Stimulated activated CD4-positive, alpha-beta T cell treated with anti-CD3 and anti-CD28 coated beads, Interleukin-4, amount 100 ng/mL, for 48 hours (primary cell): ENCODE data around the gene SEC14L5.
"Not testable (repeated sequence)": the region's sequence is repeated elsewhere in the genome, so short reads cannot be mapped to it uniquely, and the experiment has no call there.

Experiments used
- DNase-seq, 2 donors: peaks; one replicate each; pipeline ENCODE4 v3.0.0-alpha.2; 2020; ENCODE audit warnings: low read depth in 2 of 2

SEC14L5 gene

GRCh38 chr16:4949986-4950385, 8.1 kb upstream of the SEC14L5 start:
- DNase-seq: no peak

- DNase-seq: not testable (repeated sequence)
Measured at GRCh38 chr16:4951583-4951982, 6.5 kb upstream of the SEC14L5 start.

- no peak for DNase-seq
Measured at GRCh38 chr16:4954714-4955113, 3.4 kb upstream of the SEC14L5 start.

- no peak for DNase-seq
Measured at GRCh38 chr16:4957420-4957719, 760 bp upstream of the SEC14L5 start.

GRCh38 chr16:4958510-4959438, 644 bp downstream of the SEC14L5 start:
- DNase-seq: no peak

GRCh38 chr16:4960579-4960978, 2.4 kb downstream of the SEC14L5 start:
- DNase-seq: no peak

- DNase-seq: no peak
Measured at GRCh38 chr16:4962716-4963115, 4.6 kb downstream of the SEC14L5 start.

- DNase-seq: not testable (repeated sequence)
Measured at GRCh38 chr16:4963527-4963926, 5.4 kb downstream of the SEC14L5 start.

GRCh38 chr16:4966736-4967453, 8.8 kb downstream of the SEC14L5 start:
- no peak for DNase-seq

- DNase-seq: not testable (repeated sequence)
Measured at GRCh38 chr16:4968278-4968677, 10.1 kb downstream of the SEC14L5 start.

GRCh38 chr16:4968879-4969483, 10.9 kb downstream of the SEC14L5 start:
- no peak for DNase-seq

- no peak for DNase-seq
Measured at GRCh38 chr16:4970010-4970409, 11.9 kb downstream of the SEC14L5 start.

- DNase-seq: no peak
Measured at GRCh38 chr16:4972938-4973587, 14.9 kb downstream of the SEC14L5 start.

GRCh38 chr16:4976079-4976478, 17.9 kb downstream of the SEC14L5 start:
- DNase-seq: no peak

- no peak for DNase-seq
Measured at GRCh38 chr16:4976611-4977145, 18.5 kb downstream of the SEC14L5 start.

- no peak for DNase-seq
Measured at GRCh38 chr16:4979164-4979563, 21.0 kb downstream of the SEC14L5 start.

- no peak for DNase-seq
Measured at GRCh38 chr16:4979736-4980660, 21.9 kb downstream of the SEC14L5 start.

GRCh38 chr16:4980691-4981090, 22.6 kb downstream of the SEC14L5 start:
- DNase-seq: no peak

- DNase-seq: no peak
Measured at GRCh38 chr16:4981473-4981872, 23.3 kb downstream of the SEC14L5 start.

- no peak for DNase-seq
Measured at GRCh38 chr16:4982056-4982867, 24.1 kb downstream of the SEC14L5 start.
